CD4-positive, alpha-beta T cell treated with Interleukin-10 for 1 hour (primary cell): ENCODE data around the gene ZNF277.

Source experiments
- DNase-seq: peaks from one replicate; pipeline ENCODE4 v3.0.0-alpha.2; 2020

The ZNF277 gene

DNA sequence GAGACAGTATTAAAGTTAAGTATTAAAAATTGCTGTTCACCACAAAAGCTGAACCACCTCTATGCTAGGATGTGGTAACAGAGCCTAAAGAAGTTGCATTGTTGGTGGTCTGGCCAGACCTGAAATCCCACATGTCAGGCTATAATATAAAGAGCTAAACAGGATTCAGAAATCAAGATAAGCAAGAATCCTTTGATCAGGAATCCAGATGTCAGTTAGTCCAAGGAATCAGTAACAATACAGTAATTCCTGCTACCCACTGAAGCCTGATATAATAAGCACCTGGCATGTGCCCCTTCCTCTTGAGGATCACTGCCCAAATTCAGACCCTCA is 48.9 kb downstream of the ZNF277 start:
- DNase-seq = no peak

DNA sequence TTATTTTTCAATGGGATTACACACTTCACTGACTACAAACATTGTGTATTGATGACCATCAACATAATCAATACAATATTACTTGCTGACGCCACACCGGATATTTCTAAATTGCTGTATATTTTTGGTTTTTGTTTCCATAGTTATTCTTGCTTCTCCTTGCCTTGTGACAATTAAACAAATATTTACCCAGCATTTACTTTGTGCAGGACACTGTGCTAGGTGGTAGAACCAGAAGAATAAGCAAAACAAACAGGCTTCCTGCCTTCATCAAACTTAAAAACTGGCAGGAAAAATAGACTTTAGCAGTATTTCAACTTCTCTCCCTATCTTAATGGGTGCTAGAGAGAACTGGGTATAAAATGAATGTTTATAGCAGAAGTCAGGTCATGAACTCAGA is 50.6 kb downstream of the ZNF277 start:
- DNase-seq = no peak

DNA sequence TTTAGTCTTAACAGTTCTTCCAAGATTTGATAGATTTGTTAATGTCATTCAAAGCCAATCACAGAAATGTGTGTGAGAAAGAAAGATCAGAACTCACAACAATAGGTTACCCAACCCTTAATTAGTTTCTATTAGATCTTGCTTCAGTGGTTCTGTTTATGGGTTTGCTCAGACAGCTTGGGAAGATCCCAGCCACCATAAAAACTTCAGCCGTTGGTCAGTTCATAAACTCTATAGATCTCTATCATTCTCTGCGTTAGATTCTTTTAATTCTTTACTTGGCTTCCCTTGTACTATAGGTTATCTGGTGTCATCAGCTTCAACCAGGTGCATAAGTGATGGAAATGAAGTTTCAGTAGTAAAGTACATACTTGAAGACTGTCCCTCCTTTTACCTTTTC is 54.4 kb downstream of the ZNF277 start:
- no peak for DNase-seq

DNA sequence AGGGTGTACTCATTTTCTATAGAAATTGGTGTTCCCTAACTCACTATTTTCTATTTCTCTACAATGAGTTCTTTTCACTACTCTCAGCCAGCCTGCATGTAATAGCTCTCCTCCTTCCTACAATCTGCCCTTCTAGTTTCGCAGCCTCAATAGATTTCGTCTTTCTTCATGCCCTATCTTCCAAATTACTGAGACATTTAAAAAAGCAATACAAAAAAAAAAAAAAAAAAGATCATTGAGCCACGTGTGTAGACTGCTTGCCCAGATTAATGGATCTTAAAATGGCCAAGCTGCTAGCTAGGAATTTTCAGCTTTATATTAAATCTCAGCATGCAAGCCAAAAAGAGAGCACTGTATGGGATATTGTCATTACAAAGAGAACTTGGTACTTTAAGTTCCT is 55.5 kb downstream of the ZNF277 start:
- no peak for DNase-seq

DNA sequence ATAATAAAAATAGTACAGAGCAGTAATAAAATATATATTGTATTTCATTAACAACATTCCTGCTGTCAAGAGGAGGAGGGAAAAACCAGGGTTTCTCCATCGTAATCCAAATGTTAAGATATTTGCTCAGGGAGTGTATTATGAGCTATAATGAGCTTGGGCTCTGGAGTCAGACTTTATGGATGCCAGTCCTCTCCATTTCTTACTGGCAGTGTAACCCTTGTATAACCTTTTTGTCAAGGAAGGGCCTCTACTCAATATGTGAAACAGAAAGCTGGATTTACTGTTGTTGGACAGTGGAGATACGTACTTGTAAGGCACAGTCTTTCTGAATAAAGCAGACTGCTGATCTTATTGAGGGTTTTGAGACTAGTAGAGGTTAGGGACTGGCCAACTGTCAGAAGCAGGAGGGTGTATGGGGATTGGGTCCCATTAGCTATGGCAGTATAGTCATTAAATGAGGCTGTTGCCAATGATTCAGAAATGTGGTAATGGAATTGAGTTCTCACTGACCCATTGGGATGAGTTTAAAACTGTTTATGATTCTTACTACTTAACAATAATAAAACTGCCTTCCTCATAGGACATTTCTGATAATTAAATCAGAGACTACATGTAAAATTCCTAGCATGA is 56.5 kb downstream of the ZNF277 start:
- no peak for DNase-seq

DNA sequence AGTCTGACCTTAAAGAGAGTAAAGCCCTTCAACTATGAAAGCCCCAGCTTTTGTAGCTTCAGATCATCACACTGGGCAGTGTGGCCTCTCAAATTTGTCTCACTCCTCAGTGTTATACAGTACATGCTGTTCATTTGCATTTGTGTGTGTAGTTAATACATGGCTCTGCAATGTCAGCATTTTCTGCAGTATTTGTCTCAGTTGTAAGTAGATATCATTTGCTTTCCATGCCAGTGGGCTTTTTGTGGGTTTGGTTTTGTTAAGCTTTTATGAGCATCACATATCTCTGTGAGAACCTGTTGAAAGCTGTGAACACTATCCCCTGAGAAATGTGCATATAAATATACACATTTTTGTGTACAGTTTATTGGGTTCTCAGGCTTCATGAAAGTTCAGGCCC is 57.0 kb downstream of the ZNF277 start:
- DNase-seq = no peak

DNA sequence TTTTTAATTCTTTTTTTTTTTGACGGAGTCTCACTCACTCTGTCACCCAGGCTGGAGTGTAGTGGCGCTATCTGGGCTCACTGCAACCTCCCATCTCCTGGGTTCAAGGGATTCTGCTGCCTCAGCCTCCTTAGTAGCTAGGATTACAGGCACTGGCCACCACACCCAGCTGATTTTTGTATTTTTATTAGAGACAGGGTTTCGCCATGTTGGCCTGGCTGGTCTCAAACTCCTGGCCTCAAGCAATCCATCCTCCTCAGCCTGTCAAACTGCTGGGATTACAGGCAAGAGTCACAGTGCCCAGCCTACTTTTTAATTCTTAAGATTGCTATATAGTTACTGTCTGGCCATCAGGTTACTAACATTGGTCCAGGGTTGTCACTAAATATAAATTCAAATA is 59.6 kb downstream of the ZNF277 start:
- DNase-seq = no peak

DNA sequence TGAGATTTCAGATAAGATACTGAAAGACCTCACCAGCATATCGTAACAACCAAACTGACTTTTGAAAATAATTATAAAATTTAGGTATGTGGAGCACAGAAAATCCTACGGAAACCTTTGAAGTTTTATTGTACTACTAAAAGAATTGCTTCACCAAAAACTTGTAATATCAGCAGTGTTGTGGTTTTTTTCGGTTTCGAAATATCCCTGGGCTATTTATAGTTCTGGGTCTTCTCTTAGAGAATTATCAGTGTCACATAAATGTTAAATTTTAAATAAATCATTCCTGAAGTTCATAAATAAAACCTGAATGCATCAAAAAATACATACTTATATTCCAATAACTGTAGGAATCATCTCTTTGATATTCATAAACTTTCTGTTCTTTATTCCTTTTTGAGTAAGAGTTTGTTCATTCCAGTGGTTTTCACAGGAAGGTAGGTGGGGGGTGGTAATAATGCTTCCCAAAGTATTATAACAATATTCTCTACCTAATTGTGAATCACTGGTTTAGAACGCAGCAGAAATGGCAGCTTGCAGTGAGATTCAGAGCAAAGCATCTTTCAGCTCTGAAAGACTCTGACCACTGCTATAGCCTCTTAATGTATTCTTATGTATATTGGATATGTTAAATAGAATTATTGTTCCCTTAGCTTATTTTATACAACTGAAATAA is 60.2 kb downstream of the ZNF277 start:
- no peak for DNase-seq

DNA sequence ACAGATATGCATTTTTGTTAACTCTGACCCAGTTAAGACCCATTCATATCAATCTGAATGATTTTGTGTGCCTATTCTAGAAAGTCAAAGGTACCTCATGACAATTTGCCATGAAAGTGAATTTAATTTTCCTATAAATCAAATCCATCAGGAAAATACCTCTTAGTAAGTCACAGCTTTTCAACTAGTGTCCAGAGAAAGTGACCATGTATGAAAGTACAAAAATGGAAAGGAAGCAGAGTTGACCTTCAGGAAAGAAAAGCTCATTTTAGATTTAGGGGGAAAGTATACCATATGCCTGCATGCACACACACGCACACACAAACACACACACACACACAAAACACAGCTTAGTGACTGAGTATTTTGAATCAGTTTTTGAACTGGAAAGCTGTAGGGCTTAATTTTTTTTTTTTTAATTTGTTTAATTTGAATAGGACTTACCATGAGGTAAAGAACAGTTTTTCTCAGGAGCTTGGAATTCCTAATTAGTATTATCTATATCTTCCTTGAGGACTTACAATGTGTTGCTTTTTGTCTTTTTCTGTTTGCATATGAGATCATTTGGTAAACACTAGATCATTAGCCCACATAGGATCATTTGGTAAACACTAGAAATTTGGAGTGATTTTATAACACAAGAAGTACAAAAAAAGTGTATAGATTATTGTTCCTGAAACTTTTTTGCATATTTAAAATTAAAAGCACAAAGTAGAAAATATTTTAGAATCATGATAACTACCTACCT is 61.6 kb downstream of the ZNF277 start:
- DNase-seq = no peak

DNA sequence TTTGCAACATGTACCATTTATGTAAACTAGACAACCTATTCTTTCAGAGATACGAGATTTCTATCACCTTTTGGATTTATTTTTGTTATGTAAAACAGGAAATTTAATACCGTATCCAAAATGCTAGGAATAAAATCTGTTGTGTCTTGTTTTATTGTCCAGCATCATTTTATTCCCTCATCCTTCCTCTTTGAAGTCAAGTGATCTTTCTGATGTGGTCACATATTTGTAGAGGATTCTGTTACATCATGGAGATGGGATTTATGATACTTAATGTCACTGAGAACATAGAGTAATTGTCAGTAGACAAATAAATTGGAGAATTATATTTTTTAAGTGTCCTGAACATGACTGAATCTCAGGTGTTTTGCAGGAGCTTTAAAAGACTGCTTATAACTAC is 64.7 kb downstream of the ZNF277 start:
- DNase-seq = no peak

DNA sequence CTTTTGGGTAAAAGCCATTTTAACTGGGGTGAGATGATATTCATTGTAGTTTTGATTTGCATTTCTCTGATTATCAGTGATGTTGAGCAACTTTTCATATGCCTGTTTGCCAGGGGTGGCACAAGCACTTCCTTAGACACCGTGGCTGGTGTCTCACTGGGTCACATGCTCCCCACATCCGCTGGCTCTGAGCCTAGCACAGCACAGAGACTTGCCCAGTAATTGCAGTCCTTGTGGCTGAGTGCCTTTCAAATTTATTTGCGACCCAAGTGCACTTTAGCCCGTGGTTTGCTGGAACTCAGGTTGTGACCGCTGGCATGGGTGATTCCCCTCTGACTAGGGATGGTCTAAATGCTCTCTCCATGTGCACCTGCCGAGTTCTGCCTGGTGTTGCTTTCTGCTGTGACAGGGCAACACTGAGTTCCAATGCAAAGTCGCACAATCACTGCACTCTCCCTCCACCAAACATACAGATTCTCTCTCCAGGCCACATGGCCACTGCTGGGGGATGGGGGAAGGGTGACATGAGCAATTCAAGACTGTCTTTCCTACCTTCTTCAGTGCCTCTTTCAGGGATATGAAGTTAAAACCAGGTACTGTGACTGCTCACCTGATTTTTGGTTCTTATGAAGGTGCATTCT is 66.5 kb downstream of the ZNF277 start:
- peak; percentile 15 for DNase-seq

DNA sequence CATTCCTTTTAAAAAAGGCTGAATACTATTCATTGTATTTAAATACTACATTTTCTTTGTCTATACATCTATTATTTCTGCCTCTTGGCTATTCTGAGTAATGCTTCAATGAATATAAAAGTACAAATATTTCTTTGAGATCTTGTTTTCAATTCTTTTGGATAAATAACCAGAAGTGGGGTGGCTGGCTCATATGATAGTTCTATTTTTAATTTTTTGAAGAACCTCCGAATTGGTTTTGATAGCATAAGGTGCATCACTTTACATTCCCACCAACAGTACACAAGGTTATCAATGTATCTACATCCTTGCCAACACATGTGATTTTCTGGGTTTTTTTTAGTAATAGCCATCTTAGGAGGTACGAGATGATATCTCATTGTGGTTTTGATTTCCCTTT is 72.5 kb downstream of the ZNF277 start:
- DNase-seq = no peak

DNA sequence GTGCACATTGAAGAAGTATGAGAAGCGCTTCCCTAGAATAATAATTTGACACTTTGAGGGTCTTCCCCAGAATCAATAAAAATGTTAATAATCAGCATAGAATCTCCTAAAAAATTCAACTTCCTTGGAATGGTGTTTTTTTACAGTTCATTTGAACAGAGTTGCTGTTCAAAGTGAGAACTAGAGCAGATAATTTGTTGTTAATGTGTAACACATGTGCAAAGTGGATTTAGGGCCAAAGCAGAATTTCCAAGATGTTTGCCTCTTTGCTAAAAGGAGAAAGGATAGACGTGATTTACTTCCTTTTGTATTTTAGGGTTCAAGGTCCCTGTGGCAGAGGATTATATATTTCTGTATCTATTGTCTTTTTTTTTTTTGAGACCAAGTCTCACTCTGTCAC is 73.8 kb downstream of the ZNF277 start:
- DNase-seq = no peak

DNA sequence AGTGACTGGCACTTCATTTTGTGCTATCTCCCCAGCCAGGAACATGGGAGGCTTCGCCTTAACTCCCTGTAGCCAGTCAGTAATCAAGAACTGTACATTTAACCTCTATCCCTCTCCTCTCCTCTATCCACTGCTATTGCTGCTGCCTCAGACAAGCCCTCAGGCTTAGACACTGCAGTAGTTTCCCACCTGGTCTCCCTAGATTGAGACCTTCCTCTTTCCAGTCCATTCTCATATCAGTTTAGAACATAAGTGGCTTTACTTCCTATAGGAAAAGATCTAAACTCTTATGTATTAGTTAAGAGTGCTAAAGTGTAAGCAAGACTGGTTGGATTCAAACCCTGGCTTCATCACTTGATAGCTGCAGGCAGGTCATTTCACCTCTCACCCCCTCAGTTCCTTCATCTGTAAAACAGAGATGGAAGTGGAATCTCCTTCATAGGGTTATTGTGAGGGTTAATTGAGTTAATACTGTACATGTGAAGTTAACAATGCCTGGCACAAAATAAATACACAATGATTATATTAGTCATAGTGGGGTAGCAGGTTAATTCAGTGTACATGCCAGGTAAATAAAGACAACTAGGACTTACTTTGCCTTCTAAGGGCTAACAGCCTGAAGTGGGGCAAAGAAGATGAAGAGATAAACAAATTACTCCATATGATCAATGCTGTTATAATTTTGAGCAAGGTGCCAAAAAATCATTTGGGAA is 76.1 kb downstream of the ZNF277 start:
- DNase-seq = no peak

DNA sequence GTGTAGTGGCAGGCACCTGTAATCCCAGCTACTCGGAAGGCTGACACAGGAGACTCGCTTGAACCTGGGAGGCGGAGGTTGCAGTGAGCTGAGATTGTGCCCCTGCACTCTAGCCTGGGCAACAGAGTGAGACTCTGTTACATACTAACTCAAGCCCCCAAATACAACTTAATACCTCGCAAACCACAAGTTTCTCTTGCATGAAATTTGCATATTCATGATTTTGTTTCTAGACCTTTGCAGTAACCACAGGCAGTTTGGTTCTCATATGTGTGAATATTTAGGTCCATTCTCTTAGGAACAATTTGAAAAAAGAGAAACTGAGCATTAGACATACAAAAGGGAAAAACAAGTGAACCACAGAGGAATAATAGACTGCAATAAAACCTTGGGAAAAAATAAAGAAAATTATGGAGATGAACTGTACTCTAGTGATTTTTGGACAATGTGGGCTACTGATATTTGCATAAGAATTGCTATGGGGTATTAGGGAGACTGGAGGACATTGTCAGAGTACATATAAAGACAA is 77.0 kb downstream of the ZNF277 start:
- DNase-seq = no peak

DNA sequence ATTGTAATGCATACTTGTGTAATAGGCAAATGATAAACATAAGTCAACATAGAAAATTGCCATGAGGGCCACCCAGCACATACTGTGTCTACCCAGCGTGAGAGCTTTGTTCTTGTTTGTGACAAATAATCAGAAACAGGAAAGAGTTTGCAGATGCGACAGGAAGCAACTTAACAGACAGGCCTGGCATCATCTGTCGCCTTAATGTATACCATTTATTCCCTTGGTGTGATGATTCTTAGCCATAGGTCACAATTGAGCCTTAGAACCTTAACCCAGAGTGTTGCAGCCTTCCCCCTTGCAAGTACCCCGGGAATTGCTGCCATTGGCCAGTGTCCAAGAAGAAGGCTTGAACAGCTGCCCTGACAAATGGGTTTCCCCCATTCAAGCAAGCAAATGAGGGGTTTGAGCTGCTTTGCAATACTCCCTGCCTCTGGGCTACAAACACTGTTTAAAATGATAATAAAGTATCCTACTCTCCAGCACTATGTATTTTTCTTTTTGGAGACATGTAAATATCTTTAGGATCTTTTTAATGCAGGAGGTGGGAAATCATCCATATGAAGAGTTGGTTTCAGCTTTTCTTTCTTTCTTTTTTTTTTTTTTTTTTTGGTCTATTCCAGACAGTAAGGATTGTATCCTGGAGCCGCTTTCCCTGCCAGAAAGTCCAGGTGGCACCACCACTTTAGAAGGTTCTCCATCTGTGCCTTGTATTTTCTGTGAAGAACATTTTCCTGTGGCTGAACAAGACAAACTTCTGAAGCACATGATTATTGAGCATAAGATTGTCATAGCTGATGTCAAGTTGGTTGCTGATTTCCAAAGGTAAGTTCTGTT is 80.0 kb downstream of the ZNF277 start:
- DNase-seq = no peak

DNA sequence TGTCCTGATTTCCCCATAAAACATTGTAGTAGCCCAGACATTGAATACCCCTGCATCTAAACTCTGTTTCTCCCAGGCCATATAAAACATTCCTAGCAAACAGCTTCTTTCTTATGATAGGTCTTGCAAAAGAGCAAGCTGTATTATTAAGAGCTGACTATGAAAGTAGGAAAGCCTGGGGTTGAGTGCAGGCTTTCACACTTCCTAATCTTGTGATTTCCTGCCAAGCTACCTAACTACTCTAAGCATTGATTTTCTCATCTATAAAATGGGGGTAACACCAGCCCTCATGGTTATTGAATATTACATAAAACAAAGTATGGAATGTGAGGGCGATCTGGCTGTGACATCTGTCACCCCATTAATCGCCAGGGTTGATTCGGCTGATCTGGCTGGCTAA is 81.8 kb downstream of the ZNF277 start:
- no peak for DNase-seq

DNA sequence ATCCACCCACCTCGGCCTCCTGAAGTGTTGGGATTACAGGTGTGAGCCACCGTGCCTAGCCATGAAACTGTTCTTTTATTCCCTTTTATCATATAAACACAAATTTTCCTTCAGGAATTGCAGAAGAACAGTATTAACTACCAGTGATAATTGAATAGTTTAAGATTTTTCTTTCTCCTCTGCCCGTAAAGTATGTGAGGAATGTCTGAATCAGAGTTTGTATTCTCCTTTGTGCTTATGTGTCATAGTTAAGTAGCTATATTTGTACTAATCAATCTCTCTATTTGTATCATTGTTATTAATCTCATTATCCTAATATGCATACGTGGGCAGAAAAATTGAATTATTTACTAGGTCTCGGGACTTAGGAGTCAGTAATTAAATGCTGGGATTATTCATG is 83.6 kb downstream of the ZNF277 start:
- no peak for DNase-seq

DNA sequence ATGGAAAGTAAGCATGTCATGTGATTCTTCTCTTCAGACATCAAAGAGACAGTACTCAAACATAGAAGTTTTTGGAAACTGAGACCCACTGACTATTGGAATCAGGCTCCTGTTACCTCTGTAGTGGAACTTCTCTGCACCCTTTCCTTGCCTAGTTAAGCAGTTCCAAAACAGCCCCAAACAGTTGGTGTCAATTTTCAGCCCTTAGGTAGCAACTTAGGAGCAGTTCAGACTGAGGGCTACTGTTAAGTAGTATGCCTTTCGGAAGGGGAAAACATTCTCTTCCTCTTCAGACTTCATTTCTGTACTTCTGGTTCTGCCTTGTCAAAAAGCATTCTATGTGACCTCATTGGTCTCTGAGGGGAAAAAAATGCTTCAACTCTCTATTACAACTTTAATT is 85.7 kb downstream of the ZNF277 start:
- DNase-seq = no peak

DNA sequence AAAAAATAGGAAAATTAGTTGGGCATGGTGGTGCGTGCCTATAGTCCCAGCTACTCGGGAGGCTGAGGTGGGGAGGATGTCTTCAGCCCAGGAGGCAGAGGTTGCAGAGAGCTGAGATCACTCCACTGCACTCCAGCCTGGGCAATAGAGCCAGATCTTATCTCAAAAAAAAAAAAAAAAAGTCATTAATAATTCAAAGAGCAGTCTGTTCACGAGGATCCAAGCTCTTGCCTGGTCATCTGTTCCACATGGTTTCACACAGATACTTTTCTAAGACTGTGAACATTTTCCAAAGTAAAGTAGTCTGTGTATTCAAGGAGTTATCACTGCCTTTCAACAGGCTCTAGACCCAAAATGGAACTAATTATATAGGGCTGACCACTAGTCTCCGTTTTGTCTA is 86.9 kb downstream of the ZNF277 start:
- DNase-seq = no peak

DNA sequence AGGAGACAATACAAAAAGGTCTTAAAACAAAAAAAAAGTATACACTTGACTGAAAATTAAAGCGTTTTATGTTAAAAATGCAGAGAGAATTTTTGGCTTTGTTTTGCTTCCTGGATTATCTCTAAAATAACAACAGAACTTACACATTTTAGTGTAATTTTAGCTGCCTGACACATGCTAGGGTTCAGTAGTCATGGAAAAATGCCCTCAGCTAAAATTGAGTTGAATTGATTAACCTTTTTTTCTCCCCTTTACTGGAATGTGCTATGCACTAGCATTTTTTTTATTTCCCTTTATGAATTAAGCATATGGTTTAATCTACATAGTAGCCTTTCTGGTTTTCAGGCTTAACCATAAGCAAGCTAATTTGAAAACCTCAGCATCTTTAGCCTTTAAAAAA is 89.9 kb downstream of the ZNF277 start:
- no peak for DNase-seq

DNA sequence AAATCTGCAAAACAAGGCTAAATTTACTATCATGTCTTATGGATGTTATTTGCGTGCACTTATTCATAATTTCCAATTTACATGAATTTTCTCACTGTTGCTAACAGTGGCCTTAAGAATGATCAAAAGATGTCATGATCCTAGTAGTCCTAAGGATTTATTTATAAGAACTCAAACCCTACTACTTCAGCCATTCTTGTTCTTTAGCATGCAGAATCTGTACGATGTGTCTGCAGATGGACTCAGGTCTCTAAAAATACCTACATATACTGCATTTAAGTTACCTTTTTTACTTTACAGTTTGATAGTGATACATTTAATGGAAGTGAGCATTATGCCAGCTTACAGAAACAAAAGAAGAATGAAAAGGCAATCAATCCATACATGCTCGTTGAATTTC is 91.2 kb downstream of the ZNF277 start:
- DNase-seq = no peak
